Mucosa of stomach (tissue), 1 donor: ENCODE measurements around the gene MYLK4.

Experiments
- H3K27me3 ChIP-seq: one replicate; pipeline ENCODE4 v1.7.0; 2013; ENCODE audit warnings: mild to moderate bottlenecking, low read length; ENCODE audit not compliant: control insufficient read depth, insufficient read depth
- H3K36me3 ChIP-seq: one replicate; pipeline ENCODE4 v1.7.0; 2013; ENCODE audit warnings: low read length; ENCODE audit not compliant: control insufficient read depth, insufficient read depth
- H3K4me1 ChIP-seq: one replicate; pipeline ENCODE4 v1.7.0; 2013; ENCODE audit warnings: mild to moderate bottlenecking, low read length; ENCODE audit not compliant: control insufficient read depth, insufficient read depth
- H3K4me3 ChIP-seq: one replicate; pipeline ENCODE4 v1.7.0; 2013; ENCODE audit warnings: low read length
- H3K9ac ChIP-seq: one replicate; pipeline ENCODE4 v1.7.0; 2013; ENCODE audit warnings: mild to moderate bottlenecking, low read length, moderate library complexity
- H3K9me3 ChIP-seq: one replicate; pipeline ENCODE4 v1.7.0; 2013; ENCODE audit warnings: mild to moderate bottlenecking, low read length, moderate library complexity; ENCODE audit not compliant: control insufficient read depth
- donor health status: Pancreatic carcinoma.

MYLK4 gene

GRCh38 chr6:2738373-2738979 is 12.2 kb downstream of the MYLK4 start:
- H3K9me3 ChIP-seq = no peaks in the 10 kb centered on the region
- no peak overlapping the region for H3K4me3 ChIP-seq
- H3K27me3 ChIP-seq = no peaks in the 10 kb centered on the region
- no peaks in the 10 kb centered on the region for H3K36me3 ChIP-seq
- no peaks in the 10 kb centered on the region for H3K4me1 ChIP-seq
- no peak overlapping the region for H3K9ac ChIP-seq

- H3K27me3 ChIP-seq = no peaks in the 10 kb centered on the region
- H3K4me1 ChIP-seq = no peaks in the 10 kb centered on the region
- no peaks in the 10 kb centered on the region for H3K9me3 ChIP-seq
- H3K4me3 ChIP-seq = no peak overlapping the region
- no peaks in the 10 kb centered on the region for H3K36me3 ChIP-seq
- no peak overlapping the region for H3K9ac ChIP-seq
Measured at GRCh38 chr6:2737885-2738284, 12.8 kb downstream of the MYLK4 start.

- no peaks in the 10 kb centered on the region for H3K4me1 ChIP-seq
- H3K36me3 ChIP-seq = no peaks in the 10 kb centered on the region
- no peaks in the 10 kb centered on the region for H3K9me3 ChIP-seq
- H3K4me3 ChIP-seq = no peak overlapping the region
- H3K27me3 ChIP-seq = no peaks in the 10 kb centered on the region
- H3K9ac ChIP-seq = no peak overlapping the region
Measured at GRCh38 chr6:2734488-2735166, 16.1 kb downstream of the MYLK4 start.

GRCh38 chr6:2733736-2734480 is 16.8 kb downstream of the MYLK4 start:
- H3K36me3 ChIP-seq = no peaks in the 10 kb centered on the region
- H3K27me3 ChIP-seq = no peaks in the 10 kb centered on the region
- H3K9ac ChIP-seq = no peak overlapping the region
- H3K9me3 ChIP-seq = no peaks in the 10 kb centered on the region
- no peaks in the 10 kb centered on the region for H3K4me1 ChIP-seq
- H3K4me3 ChIP-seq = no peak overlapping the region

- Histone ChIP-seq H3K9me3 (no peaks in the 10 kb centered on the region), H3K4me1 (no peaks in the 10 kb centered on the region), H3K9ac (no peak overlapping the region), H3K36me3 (no peaks in the 10 kb centered on the region), H3K27me3 (no peaks in the 10 kb centered on the region), H3K4me3 (no peak overlapping the region)
Measured at GRCh38 chr6:2733324-2733723, 17.4 kb downstream of the MYLK4 start.

GRCh38 chr6:2732503-2733089 is 18.1 kb downstream of the MYLK4 start:
- H3K9me3 ChIP-seq = no peaks in the 10 kb centered on the region
- H3K9ac ChIP-seq = no peak overlapping the region
- H3K4me1 ChIP-seq = no peaks in the 10 kb centered on the region
- H3K36me3 ChIP-seq = no peaks in the 10 kb centered on the region
- no peaks in the 10 kb centered on the region for H3K27me3 ChIP-seq
- no peak overlapping the region for H3K4me3 ChIP-seq

- no peaks in the 10 kb centered on the region for H3K9me3 ChIP-seq
- no peaks in the 10 kb centered on the region for H3K27me3 ChIP-seq
- H3K4me3 ChIP-seq = no peak overlapping the region
- no peaks in the 10 kb centered on the region for H3K36me3 ChIP-seq
- H3K9ac ChIP-seq = no peak overlapping the region
- no peaks in the 10 kb centered on the region for H3K4me1 ChIP-seq
Measured at GRCh38 chr6:2731281-2731909, 19.3 kb downstream of the MYLK4 start.

GRCh38 chr6:2730353-2731107 is 20.2 kb downstream of the MYLK4 start:
- no peaks in the 10 kb centered on the region for H3K9me3 ChIP-seq
- no peak overlapping the region for H3K9ac ChIP-seq
- no peaks in the 10 kb centered on the region for H3K27me3 ChIP-seq
- no peaks in the 10 kb centered on the region for H3K4me1 ChIP-seq
- H3K36me3 ChIP-seq = no peaks in the 10 kb centered on the region
- no peak overlapping the region for H3K4me3 ChIP-seq

GRCh38 chr6:2729921-2730320 is 20.8 kb downstream of the MYLK4 start:
- Histone ChIP-seq H3K9me3 (no peaks in the 10 kb centered on the region), H3K9ac (no peak overlapping the region), H3K4me3 (no peak overlapping the region), H3K4me1 (no peaks in the 10 kb centered on the region), H3K36me3 (no peaks in the 10 kb centered on the region), H3K27me3 (no peaks in the 10 kb centered on the region)

- no peaks in the 10 kb centered on the region for H3K27me3 ChIP-seq
- H3K9ac ChIP-seq = no peak overlapping the region
- H3K4me3 ChIP-seq = no peak overlapping the region
- no peaks in the 10 kb centered on the region for H3K4me1 ChIP-seq
- H3K36me3 ChIP-seq = no peaks in the 10 kb centered on the region
- H3K9me3 ChIP-seq = no peaks in the 10 kb centered on the region
Measured at GRCh38 chr6:2725999-2726567, 24.6 kb downstream of the MYLK4 start.

- Histone ChIP-seq H3K27me3 (no peaks in the 10 kb centered on the region), H3K36me3 (no peaks in the 10 kb centered on the region), H3K9me3 (no peaks in the 10 kb centered on the region), H3K9ac (no peak overlapping the region), H3K4me3 (no peak overlapping the region), H3K4me1 (no peaks in the 10 kb centered on the region)
Measured at GRCh38 chr6:2725364-2725988, 25.2 kb downstream of the MYLK4 start.
